AG10803 (cell line): ENCODE measurements around the gene MEX3D.

Experiments used
- DNase-seq: peaks from one replicate; pipeline ENCODE4 v3.0.0; 2010; ENCODE audit warnings: low read depth
- H3K4me3 ChIP-seq: 2 replicates; pipeline ENCODE4 v1.5.1; 2011; ENCODE audit warnings: mild to moderate bottlenecking, low read length, control low read depth
- CTCF ChIP-seq: conservative IDR thresholded peaks from 2 replicates; pipeline ENCODE4 v1.5.1; 2011; ENCODE audit warnings: mild to moderate bottlenecking, low read length, control low read depth, inconsistent platforms

Gene MEX3D

GRCh38 chr19:1593501-1593772 lies 25.3 kb upstream of the MEX3D start:
- TF ChIP-seq CTCF: no peak
- no peak for DNase-seq
- H3K4me3 ChIP-seq: peak overlapping the region; percentile 83; the same call in 1 of the 2 replicates

GRCh38 chr19:1592755-1593500 lies 24.8 kb upstream of the MEX3D start, which contains the start of gene MBD3:
Gene MBD3, minus strand, starts transcription at chr19:1592865. Its CDS starts 234 bp downstream, at chr19:1592631.
- H3K4me3 ChIP-seq: peak within 1 kb of the TSS; percentile 84
- TF ChIP-seq CTCF: no peak
- DNase-seq: peak; percentile 91

- TF ChIP-seq CTCF: no peak
- H3K4me3 ChIP-seq: peak overlapping the region; percentile 84
- peak; percentile 89 for DNase-seq
Measured at GRCh38 chr19:1592024-1592754, 24.1 kb upstream of the MEX3D start.

- DNase-seq: no peak
- peak overlapping the region; percentile 84 for H3K4me3 ChIP-seq
- TF ChIP-seq CTCF: no peak
Measured at GRCh38 chr19:1591421-1592023, 23.4 kb upstream of the MEX3D start.

- DNase-seq: no peak
- peak overlapping the region; percentile 84 for H3K4me3 ChIP-seq
- peak; percentile 43 for TF ChIP-seq CTCF
Measured at GRCh38 chr19:1590641-1591397, 22.7 kb upstream of the MEX3D start.

- no peak for DNase-seq
- no peak overlapping the region for H3K4me3 ChIP-seq
- no peak for TF ChIP-seq CTCF
Measured at GRCh38 chr19:1587872-1588271, 19.7 kb upstream of the MEX3D start.
